CD14-positive monocyte (primary cell): ENCODE results near the gene PVR. TPM values are rescaled to one million over a fixed set of nuclear protein-coding genes. Genes with fewer than 3 reads are reported as not detected.

ENCODE experiments used
- DNase-seq, 3 donors: peaks; one replicate each; pipeline ENCODE4 v3.0.0-alpha.2; 2011 to 2022
- H2AFZ ChIP-seq: 2 replicates; pipeline ENCODE4 v1.6.0; 2012; ENCODE audit warnings: mild to moderate bottlenecking, low read depth, low read length, inconsistent platforms; ENCODE audit not compliant: insufficient read depth, poor library complexity, severe bottlenecking
- H3K27ac ChIP-seq, 2 donors: 1 replicate in 1 of 2; 2 replicates in 1 of 2; pipeline ENCODE4 v1.5.1; 2012 to 2013; ENCODE audit warnings: low read length in 2 of 2, control low read depth in 1 of 2, inconsistent platforms in 1 of 2, low read depth in 1 of 2, mild to moderate bottlenecking in 1 of 2
- H3K27me3 ChIP-seq, 2 donors: one replicate each; pipeline versions ENCODE4 v1.6.0 to v1.6.1; 2011 to 2013; ENCODE audit warnings: low read length in 2 of 2; ENCODE audit not compliant: control insufficient read depth in 2 of 2, insufficient read depth in 2 of 2
- H3K36me3 ChIP-seq, 2 donors: replicated peaks in 1 of 2; 1 replicate in 1 of 2; 2 replicates in 1 of 2; pipeline versions ENCODE4 v1.5.1 to v1.6.1; 2012 to 2013; ENCODE audit warnings: low read length in 2 of 2, control low read depth in 1 of 2, inconsistent platforms in 1 of 2, mild to moderate bottlenecking in 1 of 2; ENCODE audit not compliant: insufficient read depth in 2 of 2, control insufficient read depth in 1 of 2
- H3K4me1 ChIP-seq, 2 donors: 1 replicate in 1 of 2; 2 replicates in 1 of 2; pipeline versions ENCODE4 v1.5.1 to v1.6.1; 2012 to 2013; ENCODE audit warnings: low read length in 2 of 2, control low read depth in 1 of 2, inconsistent platforms in 1 of 2, mild to moderate bottlenecking in 1 of 2, moderate library complexity in 1 of 2; ENCODE audit not compliant: insufficient read depth in 2 of 2, control insufficient read depth in 1 of 2
- H3K4me2 ChIP-seq: replicated peaks from 2 replicates; pipeline ENCODE3; 2012; ENCODE audit warnings: low read length, moderate library complexity, mild to moderate bottlenecking; ENCODE audit not compliant: poor library complexity, severe bottlenecking; ENCODE audit errors: extremely low read depth
- H3K4me3 ChIP-seq, 3 experiments: fragments of 200-600 bp in 1 of 3; sonication (generic) in 1 of 3; replicated peaks in 1 of 3; 1 replicate in 2 of 3; 2 replicates in 1 of 3; pipeline ENCODE4 v1.5.1; 2011 to 2013; ENCODE audit warnings: low read length in 3 of 3, mild to moderate bottlenecking in 3 of 3, control low read depth in 2 of 3, low read depth in 2 of 3, inconsistent platforms in 1 of 3, moderate library complexity in 1 of 3
- H3K79me2 ChIP-seq: 2 replicates; pipeline ENCODE4 v1.6.0; 2012; ENCODE audit warnings: mild to moderate bottlenecking, control low read depth, inconsistent platforms, low read length, moderate library complexity; ENCODE audit not compliant: insufficient read depth
- H3K9ac ChIP-seq: 2 replicates; pipeline ENCODE4 v1.6.0; 2017; ENCODE audit warnings: low read length, mild to moderate bottlenecking; ENCODE audit not compliant: insufficient read depth, poor library complexity, severe bottlenecking
- H3K9me3 ChIP-seq, 2 donors: replicated peaks in 1 of 2; 1 replicate in 1 of 2; 2 replicates in 1 of 2; pipeline versions ENCODE4 v1.5.1 to v1.6.1; 2012 to 2013; ENCODE audit warnings: low read length in 2 of 2, control low read depth in 1 of 2; ENCODE audit not compliant: control insufficient read depth in 1 of 2, insufficient read depth in 1 of 2
- H4K20me1 ChIP-seq: 2 replicates; pipeline ENCODE4 v1.6.0; 2012; ENCODE audit warnings: mild to moderate bottlenecking, low read length, control low read depth, moderate library complexity; ENCODE audit not compliant: insufficient read depth
- H3K27ac Mint-ChIP-seq, 7 donors: one replicate each; pipeline ENCODE4 v1.8.0; 2020; ENCODE audit warnings: mild to moderate bottlenecking in 7 of 7, mixed read lengths in 7 of 7, moderate library complexity in 6 of 7, inconsistent platforms in 2 of 7
- H3K27me3 Mint-ChIP-seq, 3 donors: one replicate each; pipeline ENCODE4 v1.8.0; 2021 to 2022; ENCODE audit warnings: low read depth in 3 of 3, mild to moderate bottlenecking in 3 of 3, mixed read lengths in 3 of 3, moderate library complexity in 3 of 3, inconsistent platforms in 1 of 3
- H3K36me3 Mint-ChIP-seq, 2 donors: one replicate each; pipeline ENCODE4 v1.8.0; 2020; ENCODE audit warnings: mixed read lengths in 2 of 2, inconsistent platforms in 1 of 2, mild to moderate bottlenecking in 1 of 2
- H3K4me1 Mint-ChIP-seq: one replicate; pipeline ENCODE4 v1.8.0; 2020; ENCODE audit warnings: mild to moderate bottlenecking, mixed read lengths
- H3K4me3 Mint-ChIP-seq, 2 donors: one replicate each; pipeline ENCODE4 v1.8.0; 2020; ENCODE audit warnings: mild to moderate bottlenecking in 2 of 2, mixed read lengths in 2 of 2, moderate library complexity in 1 of 2
- H3K9me3 Mint-ChIP-seq, 7 donors: one replicate each; pipeline ENCODE4 v1.8.0; 2020 to 2022; ENCODE audit warnings: mixed read lengths in 7 of 7, mild to moderate bottlenecking in 6 of 7, moderate library complexity in 6 of 7, inconsistent platforms in 2 of 7
- WGBS: methylation state at CpG from one replicate; pipeline ENCODE4 v1.1.5; 2013; ENCODE audit warnings: missing lambda C conversion rate; ENCODE audit not compliant: insufficient coverage; 5-methylcytosine and 5-hydroxymethylcytosine counted together
- intact Hi-C, 2 donors: fragments of 100-400 bp; cut with micrococcal nuclease; formaldehyde crosslinking; loops; one replicate each; pipeline versions ENCODE4 v1.15.0 to v1.15.1; 2023
- polyA plus RNA-seq, 3 donors: library from polyadenylated mRNA; depleted of rRNA in 1 of 3; unstranded in 2 of 3; stranded (reverse) in 1 of 3; fragments of 300-500 nt in 2 of 3; fragments of >200 nt in 1 of 3; fragmentation: Illumina TruSeq in 2 of 3; gene quantifications; 1 replicate in 2 of 3; 2 replicates in 1 of 3; pipeline ENCODE4 v1.2.3, GENCODE V29; 2012 to 2021
- TF ChIP-seq, protein P1 (sequence below): fragments of 200-600 bp; IDR thresholded peaks from one replicate; pipeline ENCODE4 v1.8.0; 2022; ENCODE audit warnings: antibody characterized with exemption, mild to moderate bottlenecking

Gene PVR
- polyA plus RNA-seq, 3 donors = 10.1 to 20.2 (median 12.9) TPM

- no peaks in the 10 kb centered on the region for H3K9me3 Mint-ChIP-seq
- Histone ChIP-seq H3K4me1 (peaks cover under 1 to 1% of the 10 kb centered on the region in 2 donors), H3K9ac (no peak overlapping the region), H3K9me3 (no peaks in the 10 kb centered on the region), H3K79me2 (peaks cover under 1% of the 10 kb centered on the region), H3K27ac (no peak overlapping the region), H3K4me2 (no peak overlapping the region), H3K4me3 (no peak overlapping the region), H3K27me3 (no peaks in the 10 kb centered on the region), H3K36me3 (peaks cover 53 to 60% of the 10 kb centered on the region in 2 donors), H4K20me1 (peaks cover 38% of the 10 kb centered on the region), H2AFZ (no peak overlapping the region)
- DNase-seq = no peak
- WGBS = 98% methylated on average over 15 of the region's 15 CpGs
- H3K27ac Mint-ChIP-seq = peak overlapping the region in 4 of 7 donors; percentile 18 to 81 (median 26)
- H3K27me3 Mint-ChIP-seq = peaks cover 0 to under 1% (median 0%) of the 10 kb centered on the region in 3 donors
- peaks cover 58 to 77% of the 10 kb centered on the region in 2 donors for H3K36me3 Mint-ChIP-seq
- H3K4me1 Mint-ChIP-seq = peaks cover 16% of the 10 kb centered on the region
- H3K4me3 Mint-ChIP-seq = no peak overlapping the region
- TF ChIP-seq, protein P1, sequence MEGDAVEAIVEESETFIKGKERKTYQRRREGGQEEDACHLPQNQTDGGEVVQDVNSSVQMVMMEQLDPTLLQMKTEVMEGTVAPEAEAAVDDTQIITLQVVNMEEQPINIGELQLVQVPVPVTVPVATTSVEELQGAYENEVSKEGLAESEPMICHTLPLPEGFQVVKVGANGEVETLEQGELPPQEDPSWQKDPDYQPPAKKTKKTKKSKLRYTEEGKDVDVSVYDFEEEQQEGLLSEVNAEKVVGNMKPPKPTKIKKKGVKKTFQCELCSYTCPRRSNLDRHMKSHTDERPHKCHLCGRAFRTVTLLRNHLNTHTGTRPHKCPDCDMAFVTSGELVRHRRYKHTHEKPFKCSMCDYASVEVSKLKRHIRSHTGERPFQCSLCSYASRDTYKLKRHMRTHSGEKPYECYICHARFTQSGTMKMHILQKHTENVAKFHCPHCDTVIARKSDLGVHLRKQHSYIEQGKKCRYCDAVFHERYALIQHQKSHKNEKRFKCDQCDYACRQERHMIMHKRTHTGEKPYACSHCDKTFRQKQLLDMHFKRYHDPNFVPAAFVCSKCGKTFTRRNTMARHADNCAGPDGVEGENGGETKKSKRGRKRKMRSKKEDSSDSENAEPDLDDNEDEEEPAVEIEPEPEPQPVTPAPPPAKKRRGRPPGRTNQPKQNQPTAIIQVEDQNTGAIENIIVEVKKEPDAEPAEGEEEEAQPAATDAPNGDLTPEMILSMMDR = no peak
- intact Hi-C loops = loop anchor here in 1 of 2 donors (10.0 kb wide), 2 partner anchors 75 to 195 kb away; partner anchors contain the start of gene NECTIN2
These were observed 6.0 kb downstream of the PVR start for GRCh38 chr19:44649578-44650145.

DNA sequence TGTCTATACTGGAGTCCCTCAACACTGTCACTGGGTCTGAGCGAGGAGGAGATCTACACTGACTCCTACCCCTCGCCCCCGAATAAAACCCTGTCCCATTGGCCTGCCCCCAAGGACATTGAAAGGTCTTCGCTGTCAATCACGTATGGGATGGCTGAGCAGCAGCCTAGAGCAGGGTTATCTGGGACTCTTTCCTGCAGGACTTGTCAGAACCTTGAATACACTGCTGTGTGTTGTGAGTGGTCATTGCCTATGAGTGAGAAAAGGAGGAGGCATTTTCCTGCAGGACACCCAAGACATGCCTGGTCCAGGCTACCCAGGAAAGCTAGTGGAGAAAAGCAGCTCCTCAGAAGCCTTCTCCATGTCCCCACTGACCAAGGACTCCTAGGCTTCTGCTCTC lies 9.6 kb downstream of the PVR start:
- H3K9me3 ChIP-seq = no peaks in the 10 kb centered on the region
- Mint-ChIP-seq H3K27me3 (peaks cover 0 to 2% (median 2%) of the 10 kb centered on the region in 3 donors), H3K9me3 (no peaks in the 10 kb centered on the region), H3K27ac (peak overlapping the region in 3 of 7 donors; percentile 18 to 41 (median 20)), H3K4me3 (no peak overlapping the region), H3K36me3 (peaks cover 63 to 84% of the 10 kb centered on the region in 2 donors), H3K4me1 (peaks cover 15% of the 10 kb centered on the region)
- DNase-seq = no peak
- WGBS = 94% methylated on average over 5 of the region's 5 CpGs
- H3K79me2 ChIP-seq = no peaks in the 10 kb centered on the region
- H3K4me3 ChIP-seq = no peak overlapping the region
- intact Hi-C loops = loop anchor here in 1 of 2 donors (10.0 kb wide), 2 partner anchors 71 to 191 kb away; partner anchors contain the start of gene NECTIN2
- H3K36me3 ChIP-seq = peaks cover 71 to 83% of the 10 kb centered on the region in 2 donors
- H2AFZ ChIP-seq = no peak overlapping the region
- TF ChIP-seq, protein P1 = no peak
- peaks cover 18% of the 10 kb centered on the region for H4K20me1 ChIP-seq
- no peak overlapping the region for H3K9ac ChIP-seq
- H3K4me1 ChIP-seq = no peaks in the 10 kb centered on the region
- no peak overlapping the region for H3K27ac ChIP-seq
- H3K4me2 ChIP-seq = no peak overlapping the region
- no peaks in the 10 kb centered on the region for H3K27me3 ChIP-seq
